GM12878 (cell line): ENCODE results near the gene IER5. TPM values are rescaled to one million over a fixed set of nuclear protein-coding genes. Genes with fewer than 3 reads are reported as not detected.

Experiments used
- ATAC-seq: fragments of 200-7000 bp; cut with Tn5 transposase; 3 replicates; pipeline ENCODE4 v1.9.1; 2020; ENCODE audit warnings: mild to moderate bottlenecking, moderate library complexity
- BruUV-seq: library from RNA; stranded (reverse); fragments of 400-500 nt; replicated peaks from 2 replicates; lab custom pipeline; 2021; lab: Mats Ljungman, UMichigan
- CTCF ChIA-PET: fragments of 300-600 bp; sonication (Branson Sonifier 250); formaldehyde crosslinking; extraction: SDS; loops from one replicate; lab custom pipeline; 2021; ENCODE audit warnings: inconsistent platforms; lab: Yijun Ruan, JAX
- POLR2A ChIA-PET: fragments of 350-600 bp; formaldehyde crosslinking; extraction: SDS; loops from one replicate; lab custom pipeline; 2021; ENCODE audit warnings: inconsistent platforms; lab: Charles Lee
- RAD21 ChIA-PET: fragments of 300-600 bp; sonication (Branson Sonifier 250); formaldehyde crosslinking; loops from one replicate; lab custom pipeline; 2023; ENCODE audit warnings: antibody characterized with exemption; ENCODE audit not compliant: unreplicated experiment; lab: Charles Lee
- SMC1A ChIA-PET: fragments of 300-600 bp; sonication (Branson Sonifier 250); formaldehyde crosslinking; loops from one replicate; lab custom pipeline; 2023; ENCODE audit not compliant: unreplicated experiment, uncharacterized antibody; lab: Charles Lee
- DNase-seq: peaks from one replicate; pipeline ENCODE4 v3.0.0-alpha.2; 2011; ENCODE audit warnings: low read depth, low spot score
- FAIRE-seq: peaks from 3 replicates; lab custom pipeline; 2011; peaks lifted over from hg19 to GRCh38; lab: Jason Lieb, UNC
- H2AFZ ChIP-seq: 2 replicates; pipeline ENCODE4 v1.6.0; 2011; ENCODE audit warnings: low read depth, low read length, control low read depth; ENCODE audit not compliant: control insufficient read depth
- H3K27ac ChIP-seq: 2 replicates; pipeline ENCODE4 v1.5.1; 2011; ENCODE audit warnings: control low read depth; ENCODE audit not compliant: control insufficient read depth, insufficient read depth
- H3K27me3 ChIP-seq, 2 experiments: replicated peaks in 1 of 2; 2 replicates each; pipeline versions ENCODE4 v1.6.0 to v1.6.1; 2011; ENCODE audit warnings: low read length in 1 of 2; ENCODE audit not compliant: control insufficient read depth in 2 of 2, insufficient read depth in 2 of 2
- H3K36me3 ChIP-seq, 2 experiments: 2 replicates each; pipeline ENCODE4 v1.5.1; 2011; ENCODE audit warnings: low read length in 1 of 2; ENCODE audit not compliant: control insufficient read depth in 2 of 2, insufficient read depth in 2 of 2
- H3K4me1 ChIP-seq: 2 replicates; pipeline ENCODE4 v1.6.1; 2011; ENCODE audit warnings: mild to moderate bottlenecking, low read length, moderate library complexity, mixed read lengths; ENCODE audit not compliant: control insufficient read depth, insufficient read depth
- H3K4me2 ChIP-seq: 2 replicates; pipeline ENCODE4 v1.6.0; 2011; ENCODE audit warnings: control low read depth; ENCODE audit not compliant: control insufficient read depth, insufficient read depth
- H3K4me3 ChIP-seq: fragments of 200-600 bp; sonication (generic); 2 replicates; pipeline ENCODE4 v1.5.1; 2016
- H3K79me2 ChIP-seq: 2 replicates; pipeline ENCODE4 v1.6.0; 2011; ENCODE audit warnings: low read length; ENCODE audit not compliant: control insufficient read depth, insufficient read depth
- H3K9ac ChIP-seq: 2 replicates; pipeline ENCODE4 v1.8.0; 2011; ENCODE audit warnings: low read length, control low read depth, mixed read lengths; ENCODE audit not compliant: control insufficient read depth, insufficient read depth
- H3K9me3 ChIP-seq: replicated peaks from 3 replicates; pipeline ENCODE4 v1.5.1; 2011; ENCODE audit warnings: mild to moderate bottlenecking, low read length; ENCODE audit not compliant: control insufficient read depth, insufficient read depth
- H4K20me1 ChIP-seq: 2 replicates; pipeline ENCODE4 v1.6.0; 2011; ENCODE audit not compliant: control insufficient read depth, insufficient read depth
- BMI1 ChIP-seq: fragments of 450-650 bp; IDR thresholded peaks from 2 replicates; pipeline ENCODE4 v1.6.1; 2016; ENCODE audit warnings: mild to moderate bottlenecking, moderate library complexity, borderline replicate concordance
- CHD4 ChIP-seq: fragments of 200-600 bp; sonication (generic); IDR thresholded peaks from 2 replicates; pipeline ENCODE4 v1.6.1; 2016; ENCODE audit warnings: mild to moderate bottlenecking
- CREM ChIP-seq: IDR thresholded peaks from 2 replicates; pipeline ENCODE4 v1.6.1; 2014; ENCODE audit warnings: antibody characterized with exemption, low read depth
- CTCF ChIP-seq, 3 experiments: IDR thresholded peaks in 2 of 3; conservative IDR thresholded peaks in 1 of 3; 2 replicates each; pipeline ENCODE4 v1.5.1; 2011; ENCODE audit warnings: low read depth in 3 of 3, low read length in 3 of 3, mild to moderate bottlenecking in 3 of 3, control low read depth in 2 of 3, moderate library complexity in 2 of 3, inconsistent platforms in 1 of 3, mixed read lengths in 1 of 3; ENCODE audit not compliant: control insufficient read depth in 2 of 3, insufficient read depth in 1 of 3; ENCODE audit errors: extremely low read depth in 1 of 3
- FOXK2 ChIP-seq: fragments of 450-650 bp; IDR thresholded peaks from 2 replicates; pipeline ENCODE4 v1.6.1; 2017; ENCODE audit warnings: mild to moderate bottlenecking, moderate library complexity
- GABPA ChIP-seq: IDR thresholded peaks from 2 replicates; pipeline ENCODE4 v1.6.1; 2014; ENCODE audit warnings: antibody characterized with exemption, low read depth, mild to moderate bottlenecking, inconsistent platforms
- HDAC6 ChIP-seq: fragments of 200-600 bp; sonication (generic); IDR thresholded peaks from one replicate; pipeline ENCODE4 v1.8.0; 2017; ENCODE audit warnings: antibody characterized with exemption; ENCODE audit not compliant: unreplicated experiment
- IKZF1 ChIP-seq: fragments of 450-650 bp; conservative IDR thresholded peaks from 2 replicates; pipeline ENCODE4 v1.6.1; 2017; ENCODE audit warnings: antibody characterized with exemption, mild to moderate bottlenecking
- IRF5 ChIP-seq: fragments of 450-650 bp; IDR thresholded peaks from 2 replicates; pipeline ENCODE4 v1.6.1; 2017; ENCODE audit warnings: borderline replicate concordance
- MXI1 ChIP-seq: fragments of 150-350 bp; IDR thresholded peaks from 2 replicates; pipeline ENCODE4 v1.6.1; 2011; ENCODE audit warnings: low read depth, mild to moderate bottlenecking, inconsistent platforms, low read length, improper control_type of control experiment
- NR2C2 ChIP-seq: IDR thresholded peaks from 2 replicates; pipeline ENCODE4 v1.6.1; 2011; ENCODE audit warnings: borderline replicate concordance, low read depth; ENCODE audit not compliant: control insufficient read depth, insufficient read length
- PKNOX1 ChIP-seq: fragments of 450-650 bp; IDR thresholded peaks from 2 replicates; pipeline ENCODE4 v1.6.1; 2016; ENCODE audit warnings: mild to moderate bottlenecking
- RUNX3 ChIP-seq: IDR thresholded peaks from 2 replicates; pipeline ENCODE4 v1.6.1; 2012; ENCODE audit warnings: low read length, inconsistent platforms
- SMARCA5 ChIP-seq: fragments of 450-650 bp; IDR thresholded peaks from 2 replicates; pipeline ENCODE4 v1.6.1; 2017; ENCODE audit warnings: mild to moderate bottlenecking
- SP1 ChIP-seq: IDR thresholded peaks from one replicate; pipeline ENCODE4 v1.6.1; 2011; ENCODE audit warnings: low read depth, low read length
- SUZ12 ChIP-seq: fragments of 200-600 bp; sonication (generic); IDR thresholded peaks from one replicate; pipeline ENCODE4 v1.6.1; 2018; ENCODE audit warnings: antibody characterized with exemption, mild to moderate bottlenecking; ENCODE audit not compliant: unreplicated experiment
- TCF3 ChIP-seq: IDR thresholded peaks from 2 replicates; pipeline ENCODE4 v1.6.1; 2012; ENCODE audit warnings: low read depth, mild to moderate bottlenecking, low read length, borderline replicate concordance; ENCODE audit not compliant: insufficient read depth
- WRNIP1 ChIP-seq: IDR thresholded peaks from 2 replicates; pipeline ENCODE4 v1.6.1; 2011; ENCODE audit warnings: low read depth, low read length, improper control_type of control experiment, borderline replicate concordance
- WGBS: methylation state at CpG from one replicate; pipeline ENCODE4 v1.1.6; 2016; ENCODE audit warnings: low lambda C conversion rate; ENCODE audit not compliant: insufficient replicate concordance, insufficient coverage; ENCODE audit errors: missing lambda C conversion rate; 5-methylcytosine and 5-hydroxymethylcytosine counted together
- in situ Hi-C: fragments of 300-500 bp; cut with MboI; formaldehyde crosslinking; loops from 9 replicates; pipeline ENCODE4 v1.14.3; 2018; ENCODE audit warnings: mixed read lengths
- intact Hi-C: fragments of 100-400 bp; cut with micrococcal nuclease; formaldehyde crosslinking; loops from one replicate; pipeline ENCODE4 v1.14.2; 2022; ENCODE audit not compliant: unreplicated experiment
- polyA plus RNA-seq, 11 experiments: library from polyadenylated mRNA; depleted of rRNA in 4 of 11; unstranded in 6 of 11; stranded (reverse) in 5 of 11; fragments of >200 nt; fragmentation: Nextera tagmentation in 4 of 11; fragmentation: Illumina TruSeq in 1 of 11; extraction: Ambion mirVana in 4 of 11; extraction: Trizol in 1 of 11; gene quantifications; 1 replicate in 1 of 11; 2 replicates in 10 of 11; pipeline versions ENCODE4 v1.2.1 to v1.2.3, GENCODE V29; 2011 to 2016; ENCODE audit warnings: inconsistent platforms in 2 of 11, missing spikeins in 2 of 11, low read depth in 1 of 11
- total RNA-seq, 4 experiments: library from RNA; depleted of rRNA in 3 of 4; stranded (reverse); fragments of >200 nt in 3 of 4; fragmentation: Illumina TruSeq in 1 of 4; extraction: Trizol in 1 of 4; gene quantifications; 2 replicates each; pipeline versions ENCODE4 v1.2.1 to v1.2.3, GENCODE V29; 2013 to 2021

The IER5 gene
- total and polyA plus RNA-seq, 10 of the 15 experiments (the other 5 are each of a cell fraction or from before 2014, with no cell fraction given): 4.3 to 75.2 (median 30.5) TPM

- H3K27me3 ChIP-seq: no peaks in the 10 kb centered on the region
- no TSS peak for BruUV-seq
- no peak overlapping the region for H3K27ac ChIP-seq
- no peaks in the 10 kb centered on the region for H3K79me2 ChIP-seq
- ChIA-PET SMC1A (interaction anchor here (39.2 kb wide), 1 partner anchor 28 kb away, joined by 1399 read pairs; no protein-coding TSS in a partner anchor), RAD21 (interaction anchor here (1.5 kb wide), 1 partner anchor 16 kb away, joined by 6 read pairs; no protein-coding TSS in a partner anchor), POLR2A (no interaction called here), CTCF (interaction anchor here (38.4 kb wide), 1 partner anchor 28 kb away, joined by 1067 read pairs; no protein-coding TSS in a partner anchor)
- no peak for FAIRE-seq
- H3K9me3 ChIP-seq: no peaks in the 10 kb centered on the region
- 70% methylated on average over 10 of the region's 10 CpGs for WGBS
- no peak overlapping the region for H3K4me3 ChIP-seq
- intact Hi-C loops: no loop called here
- no peak for ATAC-seq
- H2AFZ ChIP-seq: no peak overlapping the region
- TF ChIP-seq SP1 (no peak), BMI1 (no peak), CTCF (IDR thresholded peaks at IDR 0.05 in 2 of 3, conservative IDR thresholded peaks at IDR 0.05 in 1 of 3; ENCODE audit: control insufficient read depth in 2 of 3, extremely low read depth in 1 of 3, insufficient read depth in 1 of 3, low read depth in 3 of 3, low read length in 3 of 3) (no peak), IKZF1 (no peak), FOXK2 (no peak), CHD4 (no peak), CREM (no peak), TCF3 (no peak), HDAC6 (no peak), NR2C2 (no peak), SUZ12 (no peak), WRNIP1 (no peak), SMARCA5 (no peak), PKNOX1 (no peak), IRF5 (no peak), RUNX3 (no peak), GABPA (no peak), MXI1 (no peak)
- H3K9ac ChIP-seq: no peak overlapping the region
- DNase-seq: no peak
- peaks cover 7% of the 10 kb centered on the region for H3K4me1 ChIP-seq
- no peaks in the 10 kb centered on the region for H4K20me1 ChIP-seq
- no peak overlapping the region for H3K4me2 ChIP-seq
- no peaks in the 10 kb centered on the region for H3K36me3 ChIP-seq
- in situ Hi-C loops: no loop called here
Observed at GRCh38 chr1:181112071-181112929, 23.8 kb downstream of the IER5 start.
